Esophagus muscularis mucosa (tissue), 4 donors: Measurements from ENCODE around the gene GIPC2. TPM values are rescaled to one million over a fixed set of nuclear protein-coding genes. Genes with fewer than 3 reads are reported as not detected.
A peak's percentile ranks its signal among the peaks of the same experiment; 100 is the strongest.
"Not testable (repeated sequence)": the region's sequence is repeated elsewhere in the genome, so short reads cannot be mapped to it uniquely, and the experiment has no call there.

ENCODE experiments used
- DNase-seq: peaks from one replicate; pipeline ENCODE4 v3.0.0-alpha.2; 2017; ENCODE audit errors: extremely low spot score
- H3K27ac ChIP-seq, 4 donors: fragments of 200-600 bp; sonication (generic); replicated peaks in 1 of 4; 1 replicate in 3 of 4; 2 replicates in 1 of 4; pipeline ENCODE4 v1.5.1; 2016 to 2019; ENCODE audit warnings: mild to moderate bottlenecking in 1 of 4
- H3K27me3 ChIP-seq, 4 donors: fragments of 200-600 bp; sonication (generic); one replicate each; pipeline versions ENCODE4 v1.5.1 to v1.6.0; 2016 to 2019
- H3K36me3 ChIP-seq, 4 donors: fragments of 200-600 bp; sonication (generic); one replicate each; pipeline ENCODE4 v1.5.1; 2016 to 2019
- H3K4me1 ChIP-seq, 4 donors: fragments of 200-600 bp; sonication (generic); one replicate each; pipeline ENCODE4 v1.5.1; 2016 to 2019
- H3K4me3 ChIP-seq, 4 donors: fragments of 200-600 bp; sonication (generic); 1 replicate in 2 of 4; 2 replicates in 2 of 4; pipeline ENCODE4 v1.5.1; 2016 to 2019; ENCODE audit warnings: mild to moderate bottlenecking in 4 of 4, moderate library complexity in 1 of 4
- H3K9me3 ChIP-seq, 4 donors: fragments of 200-600 bp; sonication (generic); 1 replicate in 3 of 4; 2 replicates in 1 of 4; pipeline ENCODE4 v1.5.1; 2016 to 2019
- EP300 ChIP-seq: sonication (generic); formaldehyde crosslinking; IDR thresholded peaks from one replicate; pipeline ENCODE4 v1.6.1; 2017; ENCODE audit warnings: antibody characterized with exemption
- POLR2A ChIP-seq: fragments of 450-650 bp; IDR thresholded peaks from one replicate; pipeline ENCODE4 v1.6.1; 2017; ENCODE audit warnings: antibody characterized with exemption, moderate library complexity, mild to moderate bottlenecking, low read depth
- POLR2AphosphoS5 ChIP-seq, 2 donors: sonication (generic); formaldehyde crosslinking; IDR thresholded peaks; one replicate each; pipeline ENCODE4 v1.6.1; 2017; ENCODE audit warnings: antibody characterized with exemption in 2 of 2
- WGBS: methylation state at CpG from one replicate; pipeline ENCODE4 v1.1.5; 2018; 5-methylcytosine and 5-hydroxymethylcytosine counted together
- intact Hi-C: fragments of 100-400 bp; cut with DNase I; formaldehyde crosslinking; loops from one replicate; pipeline ENCODE4 v1.15.1; 2023
- total RNA-seq, 4 donors: library from RNA; depleted of rRNA; stranded (reverse); fragments of >200 nt; gene quantifications; one replicate each; pipeline versions ENCODE4 v1.1.0 to v1.2.1, GENCODE V29; 2016
- TF ChIP-seq, protein P1 (sequence below), 3 experiments: fragments of 200-600 bp in 2 of 3; fragments of 450-650 bp in 1 of 3; sonication (generic) in 2 of 3; IDR thresholded peaks; one replicate each; pipeline ENCODE4 v1.5.1; 2017 to 2019; ENCODE audit warnings: antibody characterized with exemption in 3 of 3, mild to moderate bottlenecking in 2 of 3, moderate library complexity in 1 of 3

Gene GIPC2
- total RNA-seq, 4 donors from 2014 or later, result 4.5 to 8.7 (median 6.8) TPM

- intact Hi-C loops, result loop anchor here (5.0 to 10.0 kb wide), 2 partner anchors 136 to 299 kb away; partner anchors contain the start of gene FUBP1
- no peak for TF ChIP-seq POLR2A
- TF ChIP-seq POLR2AphosphoS5 (IDR thresholded peaks at IDR 0.05), result no peak
- TF ChIP-seq EP300, result no peak
- TF ChIP-seq, protein P1, sequence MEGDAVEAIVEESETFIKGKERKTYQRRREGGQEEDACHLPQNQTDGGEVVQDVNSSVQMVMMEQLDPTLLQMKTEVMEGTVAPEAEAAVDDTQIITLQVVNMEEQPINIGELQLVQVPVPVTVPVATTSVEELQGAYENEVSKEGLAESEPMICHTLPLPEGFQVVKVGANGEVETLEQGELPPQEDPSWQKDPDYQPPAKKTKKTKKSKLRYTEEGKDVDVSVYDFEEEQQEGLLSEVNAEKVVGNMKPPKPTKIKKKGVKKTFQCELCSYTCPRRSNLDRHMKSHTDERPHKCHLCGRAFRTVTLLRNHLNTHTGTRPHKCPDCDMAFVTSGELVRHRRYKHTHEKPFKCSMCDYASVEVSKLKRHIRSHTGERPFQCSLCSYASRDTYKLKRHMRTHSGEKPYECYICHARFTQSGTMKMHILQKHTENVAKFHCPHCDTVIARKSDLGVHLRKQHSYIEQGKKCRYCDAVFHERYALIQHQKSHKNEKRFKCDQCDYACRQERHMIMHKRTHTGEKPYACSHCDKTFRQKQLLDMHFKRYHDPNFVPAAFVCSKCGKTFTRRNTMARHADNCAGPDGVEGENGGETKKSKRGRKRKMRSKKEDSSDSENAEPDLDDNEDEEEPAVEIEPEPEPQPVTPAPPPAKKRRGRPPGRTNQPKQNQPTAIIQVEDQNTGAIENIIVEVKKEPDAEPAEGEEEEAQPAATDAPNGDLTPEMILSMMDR (IDR thresholded peaks at IDR 0.05), result no peak
- no peak overlapping the region for H3K4me3 ChIP-seq
- peak overlapping the region in 3 of 4 donors; percentile 25 to 54 (median 46) for H3K27ac ChIP-seq
- no peak for DNase-seq
- WGBS, result 92% methylated on average over 6 of the region's 6 CpGs
- H3K9me3 ChIP-seq, result no peaks in the 10 kb centered on the region
- H3K4me1 ChIP-seq, result peaks cover 5 to 9% (median 7%) of the 10 kb centered on the region in 4 donors
- H3K36me3 ChIP-seq, result no peaks in the 10 kb centered on the region
- no peaks in the 10 kb centered on the region for H3K27me3 ChIP-seq
These were observed 67.6 kb downstream of the GIPC2 start for GRCh38 chr1:78113156-78113916.

- no peaks in the 10 kb centered on the region for H3K9me3 ChIP-seq
- H3K36me3 ChIP-seq, result no peaks in the 10 kb centered on the region
- no peak for DNase-seq
- H3K4me3 ChIP-seq, result no peak overlapping the region
- H3K27me3 ChIP-seq, result no peaks in the 10 kb centered on the region
- TF ChIP-seq POLR2AphosphoS5 (IDR thresholded peaks at IDR 0.05) (peak in 1 of 2 donors; percentile 48), EP300 (no peak)
- TF ChIP-seq, protein P1 (IDR thresholded peaks at IDR 0.05), result peak; percentile 88 to 97 (median 89)
- intact Hi-C loops, result loop anchor here (5.0 to 10.0 kb wide), 2 partner anchors 137 to 299 kb away; partner anchors contain the start of gene FUBP1
- WGBS, result 62% methylated on average over 9 of the region's 9 CpGs
- H3K4me1 ChIP-seq, result peaks cover 5 to 9% (median 7%) of the 10 kb centered on the region in 4 donors
- H3K27ac ChIP-seq, result peak overlapping the region; percentile 17 to 54 (median 36)
These were observed 68.5 kb downstream of the GIPC2 start for GRCh38 chr1:78114034-78114956.

DNA sequence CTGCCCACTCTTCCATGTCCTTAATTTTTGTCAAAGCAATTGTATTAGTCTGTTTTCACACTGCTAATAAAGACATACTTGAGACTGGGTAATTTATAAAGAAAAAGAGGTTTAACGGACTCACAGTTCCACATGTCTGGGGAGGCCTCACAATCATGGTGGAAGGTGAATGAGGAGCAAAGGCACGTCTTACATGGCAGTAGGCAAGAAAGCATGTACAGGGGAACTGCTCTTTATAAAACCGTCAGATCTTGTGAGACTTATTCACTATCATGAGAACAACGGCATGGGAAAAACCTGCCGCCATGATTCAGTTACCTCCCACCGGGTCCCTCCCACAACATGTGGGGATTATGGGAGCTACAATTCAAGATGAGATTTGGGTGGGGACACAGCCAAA, 74.7 kb downstream of the GIPC2 start:
- H3K4me1 ChIP-seq, H3K4me3 ChIP-seq, intact Hi-C loops, H3K9me3 ChIP-seq, H3K27ac ChIP-seq, DNase-seq, H3K36me3 ChIP-seq, H3K27me3 ChIP-seq: not testable (repeated sequence)
- over 99% methylated on average over 6 of the region's 6 CpGs for WGBS

- TF ChIP-seq, protein P1 (IDR thresholded peaks at IDR 0.05), result no peak
- TF ChIP-seq POLR2AphosphoS5 (IDR thresholded peaks at IDR 0.05) (no peak), POLR2A (no peak), EP300 (no peak)
- H3K9me3 ChIP-seq, result no peaks in the 10 kb centered on the region
- H3K27me3 ChIP-seq, result no peaks in the 10 kb centered on the region
- 51% methylated on average over 2 of the region's 2 CpGs for WGBS
- no peaks in the 10 kb centered on the region for H3K36me3 ChIP-seq
- H3K27ac ChIP-seq, result no peak overlapping the region
- intact Hi-C loops, result no loop called here
- H3K4me1 ChIP-seq, result peaks cover 0 to 7% (median 4%) of the 10 kb centered on the region in 4 donors
- H3K4me3 ChIP-seq, result no peak overlapping the region
- no peak for DNase-seq
These were observed 75.9 kb downstream of the GIPC2 start for GRCh38 chr1:78121710-78122109.

DNA sequence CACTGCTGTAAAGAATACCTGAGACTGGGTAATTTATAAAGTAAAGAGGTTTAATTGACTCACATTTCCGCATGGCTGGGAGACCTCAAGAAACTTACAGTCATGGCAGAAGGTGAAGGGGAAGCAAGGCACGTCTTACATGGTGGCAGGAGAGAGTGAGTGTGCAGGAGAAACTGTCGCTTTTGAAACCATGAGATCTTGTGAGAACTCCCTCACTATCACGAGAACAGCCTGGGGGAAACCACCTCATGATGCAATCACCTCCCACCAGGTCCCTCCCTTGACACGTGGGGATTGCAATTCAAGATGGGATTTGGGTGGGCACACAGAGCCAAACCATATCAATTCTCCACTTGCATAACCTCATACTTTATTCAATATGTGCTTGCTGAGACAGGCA, 76.6 kb downstream of the GIPC2 start:
- intact Hi-C loops, result no loop called here
- peaks cover 0 to 7% (median 4%) of the 10 kb centered on the region in 4 donors for H3K4me1 ChIP-seq
- H3K36me3 ChIP-seq, result no peaks in the 10 kb centered on the region
- no peak overlapping the region for H3K27ac ChIP-seq
- H3K9me3 ChIP-seq, result no peaks in the 10 kb centered on the region
- H3K4me3 ChIP-seq, result no peak overlapping the region
- no peaks in the 10 kb centered on the region for H3K27me3 ChIP-seq
- 73% methylated on average over 5 of the region's 5 CpGs for WGBS
- no peak for DNase-seq
- TF ChIP-seq POLR2AphosphoS5 (IDR thresholded peaks at IDR 0.05), result no peak
- TF ChIP-seq POLR2A, result no peak
- TF ChIP-seq EP300, result no peak
- TF ChIP-seq, protein P1 (IDR thresholded peaks at IDR 0.05), result no peak
